ENCODE results near the gene SYNM.

Gene SYNM

GRCh38 chr15:99167201-99167600, 62.3 kb downstream of the SYNM start:
- no peak for DNase-seq (ENCODE audit: low spot score)

GRCh38 chr15:99167640-99168039, 62.8 kb downstream of the SYNM start:
- no peak for DNase-seq (ENCODE audit: low spot score)

DNA sequence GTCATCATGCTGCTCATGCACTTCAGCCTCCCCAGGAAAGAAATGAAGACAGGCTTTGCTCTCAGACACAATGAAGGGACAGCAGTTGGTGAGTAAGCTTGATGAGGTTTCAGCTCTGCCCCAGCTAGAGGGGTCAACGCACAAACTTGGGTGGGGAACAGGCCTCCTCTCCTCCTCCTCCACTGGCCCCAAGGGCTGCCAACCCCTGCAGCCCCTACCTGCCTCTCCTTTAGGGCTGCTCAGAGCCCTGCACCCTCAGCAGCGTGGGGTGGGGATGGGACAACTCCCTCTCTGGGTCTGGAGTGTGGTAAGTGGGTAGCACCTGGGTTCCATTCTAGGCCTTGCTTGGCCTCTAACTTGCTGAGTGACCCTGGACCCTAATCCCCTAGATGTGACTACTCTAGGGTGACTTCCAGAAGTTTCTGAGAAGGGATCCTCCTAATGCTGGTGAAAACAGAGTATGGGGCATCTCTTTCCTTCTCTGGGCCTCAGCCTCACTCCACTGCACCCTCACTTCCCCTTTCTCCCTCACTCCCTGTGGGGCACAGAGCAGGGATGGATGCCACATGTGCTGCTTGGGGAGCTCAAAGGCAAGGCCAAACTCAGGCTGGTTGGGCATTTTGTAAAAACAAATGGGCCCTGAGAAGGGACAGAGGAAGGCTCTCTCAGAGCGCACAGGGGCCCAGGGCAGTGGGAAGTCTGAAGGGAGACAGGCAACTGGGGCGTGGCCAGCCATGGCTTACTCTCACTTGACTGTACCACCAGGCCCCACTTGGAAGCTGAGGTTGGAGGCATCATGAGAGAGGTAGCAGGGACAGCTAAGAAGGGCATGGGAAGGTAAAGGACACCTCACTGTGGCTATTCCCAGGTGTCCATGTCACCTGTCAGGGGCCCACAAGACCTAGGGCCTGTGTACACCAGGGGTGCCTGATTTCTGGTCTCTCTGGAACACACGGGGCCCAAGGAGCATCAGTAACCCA, 64.0 kb downstream of the SYNM start:
- DNase-seq (ENCODE audit: low spot score) = no peak

- no peak for DNase-seq (ENCODE audit: low spot score)
Observed at GRCh38 chr15:99169769-99170311, 65.0 kb downstream of the SYNM start.

DNA sequence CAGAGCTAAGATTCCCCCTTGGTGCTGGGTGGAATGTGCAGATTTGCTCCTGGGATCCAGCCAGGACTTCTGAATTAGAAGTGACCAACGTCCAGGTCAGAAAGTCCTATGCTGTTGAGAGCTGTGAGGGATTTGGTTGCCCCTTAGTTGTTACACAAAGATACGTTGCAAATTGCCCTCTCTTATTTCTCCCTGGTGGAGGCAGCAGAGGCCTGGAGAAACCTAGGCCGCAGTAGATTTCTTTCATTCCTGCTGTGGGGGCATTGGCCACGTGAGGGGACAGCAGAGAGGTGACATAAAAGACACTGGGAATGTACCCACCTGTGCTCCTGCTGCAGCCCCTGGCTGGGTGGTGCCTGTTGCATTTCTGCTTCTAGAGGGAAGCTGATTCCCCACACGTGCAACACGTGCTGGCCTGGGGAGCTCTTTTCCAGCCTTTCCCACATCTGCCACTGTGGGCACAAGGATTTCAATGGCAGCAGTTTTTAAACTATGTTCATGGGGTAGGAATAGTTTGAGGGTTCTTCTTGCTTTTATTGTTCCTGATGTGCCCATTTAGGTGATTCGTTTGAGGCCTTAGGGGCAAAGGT, 65.7 kb downstream of the SYNM start:
- DNase-seq (ENCODE audit: low spot score) = no peak

- no peak for DNase-seq (ENCODE audit: low spot score)
Observed at GRCh38 chr15:99172171-99172570, 67.3 kb downstream of the SYNM start.

DNA sequence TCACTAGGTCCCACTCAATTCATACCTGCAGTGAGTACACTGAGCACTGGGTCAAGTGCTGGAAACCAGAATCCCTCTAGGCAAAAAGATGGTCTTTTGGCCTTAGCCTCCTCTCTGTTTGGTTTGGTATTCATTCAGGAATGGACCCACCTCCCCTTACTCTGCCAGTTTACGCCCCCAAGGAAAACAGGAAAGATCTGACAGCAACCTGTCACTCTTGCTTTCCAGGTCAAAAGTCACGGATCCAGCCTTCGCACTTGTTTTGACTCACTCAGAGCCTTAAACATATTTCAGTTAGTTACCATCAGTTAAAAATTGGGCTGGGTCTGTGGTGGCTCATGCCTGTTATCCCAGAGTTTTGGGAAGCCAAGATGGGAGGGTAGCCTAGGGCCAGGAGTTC, 68.1 kb downstream of the SYNM start:
- no peak for DNase-seq (ENCODE audit: low spot score)

DNA sequence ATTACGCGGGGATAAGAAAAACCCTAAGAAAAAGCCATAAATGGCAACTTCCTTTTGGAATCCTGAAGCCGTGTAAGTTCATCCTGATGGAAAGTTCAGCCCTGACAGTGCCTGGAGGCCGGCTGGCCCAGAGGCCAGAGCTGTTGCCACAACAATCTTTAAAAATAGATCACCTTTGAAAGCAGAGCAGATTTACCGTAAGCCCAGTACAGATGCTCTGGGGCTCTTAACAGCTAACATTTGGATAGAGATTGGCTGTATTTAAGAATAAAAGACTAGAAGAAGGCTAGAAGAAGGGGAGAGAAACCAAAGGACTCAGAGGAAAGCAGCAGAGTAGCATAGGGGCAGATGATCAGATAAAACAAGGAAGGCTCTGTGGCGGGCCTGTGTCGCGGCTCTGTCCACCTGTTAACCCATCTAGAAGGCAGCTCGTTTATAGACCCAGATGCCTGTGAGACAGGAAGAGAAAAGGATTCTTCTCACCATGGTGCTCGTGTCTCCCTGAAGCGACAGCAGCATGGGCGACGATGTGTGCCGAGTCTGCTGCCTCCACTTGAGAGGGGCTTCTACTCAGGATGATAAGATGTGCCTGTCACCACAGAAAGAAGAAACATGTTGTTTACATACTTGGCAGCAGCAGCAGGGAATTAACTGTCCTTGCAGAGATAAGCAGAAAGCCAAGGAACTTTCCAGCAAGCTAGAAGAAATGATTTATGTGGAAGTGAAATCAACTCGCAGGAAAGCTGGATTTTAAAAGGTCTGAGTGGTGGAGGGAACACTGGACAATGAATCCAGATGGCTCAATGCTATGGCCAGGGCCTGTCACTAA, 69.9 kb downstream of the SYNM start:
- DNase-seq (ENCODE audit: low spot score) = no peak

DNA sequence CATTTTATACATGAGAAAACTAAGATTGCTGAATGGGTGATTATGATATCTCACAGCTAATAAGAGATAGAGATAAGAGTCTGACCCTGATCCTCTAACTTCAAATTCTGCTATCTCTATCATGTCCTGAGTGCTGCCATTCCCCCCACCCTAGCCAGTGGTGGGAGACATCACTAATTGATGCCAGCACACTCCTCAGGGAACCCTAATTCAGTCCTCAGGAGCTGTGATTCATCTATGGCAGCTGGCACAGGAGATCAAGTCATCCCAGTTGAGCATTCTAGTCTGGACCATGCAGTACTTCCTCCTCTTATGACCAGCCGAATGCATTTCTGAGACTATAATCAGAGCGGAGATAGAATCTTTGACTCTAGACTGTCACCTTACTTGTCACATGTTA, 71.9 kb downstream of the SYNM start:
- no peak for DNase-seq (ENCODE audit: low spot score)

GRCh38 chr15:99177679-99178078, 72.8 kb downstream of the SYNM start:
- no peak for DNase-seq (ENCODE audit: low spot score)

GRCh38 chr15:99180086-99180963, 75.4 kb downstream of the SYNM start:
- DNase-seq (ENCODE audit: low spot score) = no peak

DNA sequence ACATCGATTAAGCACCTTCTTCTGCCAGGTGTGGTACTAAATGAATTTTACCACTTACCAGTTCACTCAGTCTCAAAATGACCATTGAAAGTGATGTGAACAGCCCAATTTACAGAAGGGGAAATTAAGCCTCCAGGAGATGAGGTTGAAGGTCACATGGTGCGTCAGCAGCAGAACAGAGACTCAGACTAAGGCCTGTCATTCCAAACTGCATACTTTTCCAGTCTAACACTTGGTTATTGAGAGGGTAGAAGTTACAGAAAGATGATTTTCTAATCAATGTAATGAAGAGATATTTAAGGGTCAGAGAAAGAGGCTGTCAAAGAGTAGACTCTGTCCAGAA, 76.1 kb downstream of the SYNM start:
- DNase-seq (ENCODE audit: low spot score) = no peak

- DNase-seq (ENCODE audit: low spot score) = no peak
Observed at GRCh38 chr15:99181545-99181971, 76.7 kb downstream of the SYNM start.

DNA sequence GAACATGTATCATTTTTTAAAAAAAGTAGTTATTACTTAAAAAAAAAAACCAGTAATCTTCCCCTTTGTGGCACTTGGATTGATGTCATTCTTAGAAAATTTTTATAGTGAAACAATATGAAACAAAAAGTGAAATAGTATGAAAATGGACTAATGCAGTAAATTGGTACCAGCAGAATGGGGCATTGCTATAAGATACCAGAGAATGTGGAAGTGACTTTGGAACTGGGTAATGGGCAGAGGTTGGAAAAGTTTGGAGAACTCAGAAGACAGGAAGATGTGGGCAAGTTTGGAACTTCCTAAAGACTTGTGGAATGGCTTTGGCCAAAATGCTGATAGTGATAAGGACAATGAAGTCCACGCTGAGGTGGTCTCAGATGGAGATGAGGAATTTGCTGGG, 77.9 kb downstream of the SYNM start:
- DNase-seq (ENCODE audit: low spot score) = no peak

Data from SW480 (cell line).